GM21619 (cell line): ENCODE results near the gene ACAA2.
A peak's percentile ranks its signal among the peaks of the same experiment; 100 is the strongest.
"Not testable (repeated sequence)": the region's sequence is repeated elsewhere in the genome, so short reads cannot be mapped to it uniquely, and the experiment has no call there.

Experiments used
- ATAC-seq: cut with Tn5 transposase; IDR thresholded peaks from one replicate; pipeline ENCODE4 v1.9.1; 2021; ENCODE audit not compliant: unreplicated experiment

Gene ACAA2

DNA sequence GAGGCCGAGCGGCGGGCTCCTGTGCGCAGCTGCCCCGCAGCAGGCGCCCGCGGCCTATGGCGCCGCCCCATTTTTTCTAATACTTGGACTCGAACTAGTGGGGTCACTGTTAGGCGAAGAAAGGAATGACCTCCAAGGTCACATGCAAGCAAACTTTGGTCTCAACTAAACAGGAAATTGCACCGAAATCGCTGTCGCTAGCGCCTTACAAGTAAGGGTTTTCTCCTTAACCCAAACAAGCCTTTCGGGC is 339 bp downstream of the ACAA2 start:
- ATAC-seq = peak; percentile 29

DNA sequence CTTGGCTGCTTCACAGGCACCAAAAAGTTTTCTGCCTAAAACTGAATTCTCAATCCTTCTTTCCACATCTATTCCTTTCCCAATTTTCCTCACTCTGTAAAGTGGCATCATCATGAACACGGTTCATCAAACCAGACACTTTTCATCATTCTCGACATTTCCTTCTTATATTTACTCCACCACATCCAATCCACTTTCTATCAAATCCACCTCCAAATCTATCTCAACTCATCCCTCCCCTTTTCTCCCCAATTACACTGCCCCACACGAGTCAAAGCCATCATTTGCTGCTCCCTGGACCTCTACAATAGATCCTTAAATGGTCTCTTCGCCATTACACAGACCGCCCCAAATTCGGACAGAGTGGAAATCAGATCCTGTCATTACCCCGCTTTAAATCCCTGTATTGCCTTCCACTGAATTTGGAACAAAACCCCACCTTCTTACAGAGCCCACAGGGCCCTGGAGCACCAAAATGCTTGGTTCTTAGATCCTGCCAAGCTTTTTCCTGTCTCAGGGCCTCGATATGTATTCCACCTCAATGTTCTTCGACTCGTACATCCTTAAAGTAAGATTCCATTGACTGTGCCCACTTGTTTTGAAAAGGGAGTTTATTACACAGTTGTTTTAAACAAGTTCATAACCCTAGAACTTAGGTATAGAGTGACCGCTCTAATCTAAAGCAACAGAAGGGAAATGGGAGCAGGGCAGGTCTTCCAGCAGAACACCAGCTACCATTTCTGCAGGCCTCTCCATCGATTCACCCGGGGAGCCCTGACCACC is 856 bp downstream of the ACAA2 start:
- no peak for ATAC-seq

GRCh38 chr18:49811151-49811938 is 2.0 kb downstream of the ACAA2 start:
- ATAC-seq = no peak

GRCh38 chr18:49808553-49809191 is 4.7 kb downstream of the ACAA2 start:
- not testable (repeated sequence) for ATAC-seq

DNA sequence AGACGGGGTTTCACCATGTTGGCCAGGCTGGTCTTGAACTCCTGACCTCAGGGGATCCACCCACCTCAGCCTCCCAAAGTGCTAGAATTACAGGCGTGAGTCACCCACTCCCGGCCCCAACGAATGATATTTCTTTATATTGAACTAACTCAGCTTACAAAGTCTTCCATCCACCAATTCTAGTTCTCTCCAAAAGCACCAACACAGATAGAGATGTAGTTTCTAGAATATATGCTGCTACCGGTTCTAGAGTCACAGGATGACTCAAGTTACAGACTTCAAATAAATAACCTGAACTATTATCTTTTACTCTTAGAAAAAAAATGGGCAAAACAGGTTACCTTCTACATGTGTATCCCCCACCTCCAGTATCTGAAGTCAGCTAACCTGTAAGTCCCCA is 9.2 kb downstream of the ACAA2 start:
- no peak for ATAC-seq

DNA sequence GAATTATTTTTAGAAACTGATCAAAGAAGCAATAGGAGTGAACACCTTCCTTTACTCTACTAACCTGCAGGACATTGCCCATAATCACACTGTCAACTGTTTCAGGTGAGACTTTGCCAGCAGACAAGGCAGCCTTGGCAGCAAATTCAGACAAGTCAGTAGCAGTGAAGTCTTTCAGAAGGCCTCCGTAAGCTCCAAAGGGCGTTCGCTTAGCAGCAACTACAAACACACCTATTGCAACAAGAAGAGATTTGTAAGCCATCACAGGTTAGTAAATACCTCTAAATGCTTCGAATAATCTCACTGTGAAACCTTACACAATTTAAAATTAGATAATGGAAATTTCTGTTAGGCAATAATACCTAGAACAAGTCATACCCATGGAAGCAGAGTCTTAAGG is 10.7 kb downstream of the ACAA2 start:
- ATAC-seq = no peak

DNA sequence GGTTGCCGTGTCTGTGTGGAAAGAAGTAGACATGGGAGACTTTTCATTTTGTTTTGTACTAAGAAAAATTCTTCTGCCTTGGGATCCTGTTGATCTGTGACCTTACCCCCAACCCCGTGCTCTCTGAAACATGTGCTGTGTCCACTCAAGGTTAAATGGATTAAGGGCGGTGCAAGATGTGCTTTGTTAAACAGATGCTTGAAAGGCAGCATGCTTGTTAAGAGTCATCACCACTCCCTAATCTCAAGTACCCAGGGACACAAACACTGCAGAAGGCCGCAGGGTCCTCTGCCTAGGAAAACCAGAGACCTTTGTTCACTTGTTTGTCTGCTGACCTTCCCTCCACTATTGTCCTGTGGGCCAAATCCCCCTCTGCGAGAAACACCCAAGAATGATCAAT is 12.8 kb downstream of the ACAA2 start:
- not testable (repeated sequence) for ATAC-seq

DNA sequence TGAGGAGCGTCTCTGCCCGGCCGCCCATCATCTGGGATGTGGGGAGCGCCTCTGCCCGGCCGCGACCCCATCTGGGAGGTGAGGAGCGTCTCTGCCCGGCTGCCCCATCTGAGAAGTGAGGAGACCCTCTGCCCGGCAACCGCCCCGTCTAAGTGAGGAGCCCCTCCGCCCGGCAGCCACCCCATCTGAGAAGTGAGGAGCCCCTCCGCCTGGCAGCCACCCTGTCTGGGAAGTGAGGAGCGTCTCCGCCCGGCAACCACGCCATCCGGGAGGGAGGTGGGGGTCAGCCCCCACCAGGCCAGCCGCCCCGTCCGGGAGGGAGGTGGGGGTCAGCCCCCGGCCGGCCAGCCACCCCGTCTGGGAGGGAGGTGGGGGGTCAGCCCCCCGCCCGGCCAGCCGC is 13.5 kb downstream of the ACAA2 start:
- not testable (repeated sequence) for ATAC-seq

DNA sequence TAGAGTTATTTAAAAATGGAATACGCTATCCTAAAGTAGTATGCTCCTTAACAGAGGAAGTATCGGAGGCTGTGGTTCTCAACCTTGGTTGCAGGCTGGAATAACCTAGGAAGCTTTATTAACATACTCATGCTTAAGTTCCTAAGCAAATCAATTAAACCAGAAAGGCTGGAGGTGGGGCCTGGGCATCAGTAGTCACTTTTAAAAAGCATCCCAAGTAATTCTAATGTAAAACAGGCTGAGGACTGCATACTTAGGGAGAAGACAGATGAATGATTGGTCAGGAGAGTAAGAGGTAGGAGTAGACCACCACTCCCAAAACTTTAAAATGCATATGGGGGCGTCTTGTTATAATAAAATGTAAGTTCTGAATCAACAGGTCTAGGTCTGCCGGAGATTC is 15.3 kb downstream of the ACAA2 start:
- ATAC-seq = no peak

DNA sequence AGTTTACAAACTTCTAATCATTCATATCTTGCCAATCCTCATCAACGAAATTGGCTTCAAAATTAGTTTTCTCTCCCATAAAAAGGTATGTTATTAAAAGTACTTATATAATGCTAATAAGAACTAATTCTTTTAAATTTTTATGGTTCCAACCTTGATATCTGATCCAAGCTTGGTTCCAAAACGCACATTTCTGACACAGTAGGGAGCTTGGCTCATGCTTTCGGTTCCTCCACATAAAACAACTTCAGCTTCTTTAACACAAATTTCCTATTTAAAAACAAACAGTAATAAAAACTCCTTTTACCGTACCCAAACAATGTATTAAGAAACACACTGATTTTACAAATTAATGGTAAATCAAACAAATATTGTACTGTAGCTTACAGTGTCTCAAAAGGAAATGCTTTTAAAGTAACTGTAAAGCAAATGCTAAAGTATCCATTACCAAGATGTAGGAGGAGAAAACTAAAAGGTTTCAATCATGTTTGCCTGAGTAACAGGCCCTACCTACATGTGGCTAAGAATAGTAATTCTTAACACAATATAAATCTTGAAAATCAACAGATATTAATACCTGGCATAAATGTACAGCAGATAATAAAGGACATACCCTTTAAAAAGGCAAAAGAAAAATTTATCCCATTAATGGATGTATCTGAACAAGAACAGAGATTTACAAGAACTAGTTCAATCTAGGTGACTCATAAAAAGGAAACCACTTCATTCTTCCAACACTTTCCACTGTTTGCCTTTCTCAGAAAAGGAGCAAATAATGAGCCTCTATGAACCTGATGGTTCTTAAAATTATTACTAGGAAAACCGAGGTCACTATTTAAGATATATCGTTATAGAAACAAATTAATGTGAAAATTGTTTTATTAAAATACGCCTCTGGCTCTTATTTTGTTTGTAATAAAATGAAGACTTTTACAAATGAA is 17.5 kb downstream of the ACAA2 start:
- no peak for ATAC-seq

DNA sequence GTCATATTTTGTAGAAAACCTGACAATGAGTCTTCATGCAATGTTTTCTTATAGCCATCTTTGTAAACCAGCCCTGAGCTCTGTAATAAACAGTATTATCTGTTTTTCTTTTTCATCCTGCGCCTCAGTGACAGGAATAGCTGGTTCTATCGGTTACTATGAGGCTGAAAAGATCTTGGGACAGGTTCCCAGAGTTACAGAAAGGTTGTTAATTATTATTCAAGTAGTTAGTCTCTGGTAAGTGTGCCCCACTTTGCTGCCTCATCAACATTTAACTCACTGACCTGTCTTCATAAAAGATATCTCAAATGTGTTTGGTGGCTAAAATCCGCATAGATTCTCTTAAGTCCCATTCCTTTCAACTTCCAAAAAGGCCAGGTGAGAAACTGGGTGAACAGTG is 18.6 kb downstream of the ACAA2 start:
- no peak for ATAC-seq

DNA sequence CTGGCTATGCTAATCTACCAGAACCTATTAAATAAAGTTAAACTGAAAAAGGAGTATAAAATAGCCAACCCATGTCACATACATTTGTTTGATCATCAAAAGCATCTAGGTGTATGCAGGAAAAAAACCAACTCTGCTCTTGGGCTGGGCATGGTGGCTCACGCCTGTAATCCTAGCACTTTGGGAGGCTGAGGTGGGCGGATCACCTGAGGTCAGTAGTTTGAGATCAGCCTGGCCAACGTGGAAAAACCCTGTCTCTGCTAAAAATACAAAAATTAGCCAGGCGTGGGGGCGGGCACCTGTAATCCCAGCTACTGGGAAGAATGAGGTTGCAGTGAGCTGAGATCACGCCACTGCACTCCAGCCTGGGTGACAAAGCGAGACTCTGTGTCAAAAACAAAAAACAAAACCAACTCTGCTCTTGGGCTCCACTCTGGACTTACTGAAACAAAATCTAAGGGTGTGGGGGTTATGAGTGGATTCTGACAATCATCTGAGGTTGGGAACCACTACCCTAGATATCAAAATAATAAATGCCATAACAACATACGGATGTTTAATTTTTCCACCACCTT is 23.7 kb downstream of the ACAA2 start:
- not testable (repeated sequence) for ATAC-seq

GRCh38 chr18:49788327-49788898 is 24.9 kb downstream of the ACAA2 start:
- ATAC-seq = peak; percentile 60

DNA sequence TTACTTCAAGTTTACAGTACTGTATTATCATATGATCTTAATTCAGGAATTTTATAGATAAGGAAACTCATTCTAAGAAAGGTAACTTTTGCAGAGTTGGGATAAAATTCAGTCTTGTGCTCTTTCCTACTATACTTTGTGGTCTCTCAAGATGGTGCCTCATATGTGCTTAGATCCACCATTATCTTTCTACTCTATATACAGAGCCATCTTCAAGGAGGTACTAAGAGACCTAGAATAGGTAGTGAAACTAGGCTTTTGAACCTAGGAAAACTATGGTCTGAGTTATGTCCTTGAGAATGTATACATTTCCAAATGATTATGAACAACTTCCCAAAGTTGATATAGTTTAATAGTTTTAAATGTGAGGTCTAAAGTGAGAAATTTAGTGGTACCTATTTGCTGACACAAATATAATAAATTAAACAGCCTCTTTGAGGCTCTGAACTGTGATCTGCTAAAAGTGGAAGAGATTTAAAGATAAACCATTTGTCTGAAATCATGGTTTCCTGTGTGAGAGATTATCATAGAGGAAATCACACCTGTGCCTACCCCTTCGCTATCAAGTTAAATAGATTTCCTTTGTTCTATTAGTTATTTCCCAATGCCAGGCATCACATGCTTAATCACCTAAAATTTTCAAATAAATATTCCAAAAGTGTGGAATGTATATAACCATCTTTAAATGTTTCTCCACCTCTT is 27.2 kb downstream of the ACAA2 start:
- no peak for ATAC-seq

GRCh38 chr18:49784427-49785185 is 28.7 kb downstream of the ACAA2 start:
- no peak for ATAC-seq

- ATAC-seq = not testable (repeated sequence)
Observed at GRCh38 chr18:49783631-49784030, 29.7 kb downstream of the ACAA2 start.

GRCh38 chr18:49778826-49779465 is 34.4 kb downstream of the ACAA2 start:
- no peak for ATAC-seq

DNA sequence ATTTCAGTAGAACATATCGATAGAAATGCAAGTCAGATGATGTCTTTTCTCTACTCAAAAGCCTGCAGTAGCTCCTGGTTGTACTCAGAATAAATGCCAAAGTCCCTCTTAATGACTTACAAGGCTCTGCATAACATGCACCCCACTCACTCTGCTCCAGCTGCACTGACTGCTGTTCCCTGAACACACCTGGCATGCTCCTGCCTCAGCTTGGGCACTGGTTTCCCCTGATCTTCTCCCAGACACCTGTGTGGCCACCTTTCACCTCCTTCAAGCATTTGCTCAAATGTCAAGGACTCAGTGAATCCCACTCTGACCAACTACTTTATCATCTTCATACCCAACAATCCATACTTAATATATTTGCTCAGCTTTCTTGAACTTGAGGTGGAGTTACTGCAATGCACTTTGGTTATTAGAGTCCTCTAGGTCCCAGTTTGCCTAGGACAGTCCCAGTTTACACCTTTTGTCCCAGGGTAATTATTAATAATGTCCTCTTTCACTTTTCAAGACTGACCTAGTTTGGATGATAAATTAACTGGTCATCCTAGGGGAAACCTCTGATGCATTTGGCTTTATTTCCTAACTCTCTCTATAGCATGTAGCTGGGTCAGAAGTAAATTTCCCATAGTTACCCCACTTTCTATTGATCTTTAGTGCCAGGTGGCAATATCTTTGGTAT is 44.1 kb downstream of the ACAA2 start:
- ATAC-seq = no peak
